OCI-LY7 (cell line): ENCODE data around the gene ENTPD1. TPM values are rescaled to one million over a fixed set of nuclear protein-coding genes. Genes with fewer than 3 reads are reported as not detected.
"Not testable (repeated sequence)": the region's sequence is repeated elsewhere in the genome, so short reads cannot be mapped to it uniquely, and the experiment has no call there.

Source experiments
- BruUV-seq: library from RNA; stranded (reverse); fragments of 400-500 nt; replicated peaks from 2 replicates; lab custom pipeline; 2021; lab: Mats Ljungman, UMichigan
- CTCF ChIA-PET: fragments of 300-600 bp; sonication (Branson Sonifier 250); formaldehyde crosslinking; loops from one replicate; lab custom pipeline; 2022; ENCODE audit warnings: antibody characterized with exemption; ENCODE audit not compliant: unreplicated experiment; lab: Charles Lee
- POLR2A ChIA-PET: fragments of 300-600 bp; sonication (Branson Sonifier 250); formaldehyde crosslinking; loops from one replicate; lab custom pipeline; 2022; ENCODE audit warnings: antibody characterized with exemption; lab: Charles Lee
- DNase-seq: peaks from one replicate; pipeline ENCODE4 v3.0.0-alpha.2; 2015; ENCODE audit warnings: low spot score
- H2AFZ ChIP-seq: fragments of 200-600 bp; sonication (generic), shearing (Covaris generic); 2 replicates; pipeline ENCODE4 v1.6.1; 2014; ENCODE audit warnings: mild to moderate bottlenecking, antibody characterized with exemption, low read length, moderate library complexity
- H3K27ac ChIP-seq: fragments of 200-600 bp; sonication (generic); 2 replicates; pipeline ENCODE4 v1.5.1; 2014; ENCODE audit warnings: mixed run types, low read depth, mild to moderate bottlenecking, moderate library complexity, low read length, inconsistent platforms; ENCODE audit not compliant: poor library complexity, severe bottlenecking
- H3K36me3 ChIP-seq: fragments of 200-600 bp; sonication (generic); 2 replicates; pipeline ENCODE4 v1.6.1; 2014; ENCODE audit warnings: mild to moderate bottlenecking, antibody characterized with exemption, low read length, moderate library complexity, mixed read lengths; ENCODE audit not compliant: insufficient read depth
- H3K4me1 ChIP-seq: fragments of 200-600 bp; sonication (generic); 2 replicates; pipeline ENCODE4 v1.5.1; 2014; ENCODE audit warnings: mild to moderate bottlenecking, low read length; ENCODE audit not compliant: insufficient read depth, poor library complexity, severe bottlenecking
- H3K4me2 ChIP-seq: fragments of 200-600 bp; sonication (generic); 2 replicates; pipeline ENCODE4 v1.6.1; 2014; ENCODE audit warnings: mild to moderate bottlenecking, low read length
- H3K4me3 ChIP-seq: fragments of 200-600 bp; sonication (generic); 2 replicates; pipeline ENCODE4 v1.5.1; 2014; ENCODE audit warnings: mild to moderate bottlenecking, low read depth, low read length; ENCODE audit not compliant: poor library complexity, severe bottlenecking
- H3K79me2 ChIP-seq: fragments of 200-600 bp; sonication (generic); 2 replicates; pipeline ENCODE4 v1.6.1; 2016; ENCODE audit warnings: low read depth, mild to moderate bottlenecking, low read length, moderate library complexity, mixed read lengths; ENCODE audit not compliant: insufficient read depth
- H3K9me2 ChIP-seq: fragments of 200-600 bp; sonication (generic); 2 replicates; pipeline ENCODE4 v1.6.1; 2016; ENCODE audit warnings: mild to moderate bottlenecking, low read length, mixed read lengths; ENCODE audit not compliant: insufficient read depth
- H3K9me3 ChIP-seq: fragments of 200-600 bp; sonication (generic); 2 replicates; pipeline ENCODE4 v1.6.1; 2014; ENCODE audit warnings: mild to moderate bottlenecking, mixed run types, low read length, mixed read lengths
- H4K20me1 ChIP-seq: fragments of 200-600 bp; sonication (generic); 2 replicates; pipeline ENCODE4 v1.6.1; 2014; ENCODE audit warnings: mild to moderate bottlenecking, antibody characterized with exemption, low read length, moderate library complexity, mixed read lengths; ENCODE audit not compliant: insufficient read depth
- CTCF ChIP-seq: fragments of 200-600 bp; sonication (generic); conservative IDR thresholded peaks from 2 replicates; pipeline ENCODE4 v1.5.1; 2014; ENCODE audit warnings: mild to moderate bottlenecking, antibody characterized with exemption, low read length, moderate library complexity, mixed read lengths
- EZH2phosphoT487 ChIP-seq: fragments of 200-600 bp; sonication (generic); IDR thresholded peaks from 2 replicates; pipeline ENCODE4 v1.6.1; 2018; ENCODE audit warnings: low read depth, borderline replicate concordance, mild to moderate bottlenecking, mixed run types, antibody characterized with exemption, low read length, moderate library complexity, mixed read lengths
- intact Hi-C: fragments of 100-400 bp; cut with micrococcal nuclease; formaldehyde crosslinking; loops from one replicate; pipeline ENCODE4 v1.10.0; 2022; ENCODE audit not compliant: unreplicated experiment
- total RNA-seq, 2 experiments: library from RNA; depleted of rRNA in 1 of 2; stranded (reverse); fragments of >200 nt in 1 of 2; shearing (Covaris generic) in 1 of 2; gene quantifications; 2 replicates each; pipeline ENCODE4 v1.2.3, GENCODE V29; 2014 to 2022

The ENTPD1 gene
- total RNA-seq, 2 experiments from 2014 or later = 5.1 to 6.7 TPM

DNA sequence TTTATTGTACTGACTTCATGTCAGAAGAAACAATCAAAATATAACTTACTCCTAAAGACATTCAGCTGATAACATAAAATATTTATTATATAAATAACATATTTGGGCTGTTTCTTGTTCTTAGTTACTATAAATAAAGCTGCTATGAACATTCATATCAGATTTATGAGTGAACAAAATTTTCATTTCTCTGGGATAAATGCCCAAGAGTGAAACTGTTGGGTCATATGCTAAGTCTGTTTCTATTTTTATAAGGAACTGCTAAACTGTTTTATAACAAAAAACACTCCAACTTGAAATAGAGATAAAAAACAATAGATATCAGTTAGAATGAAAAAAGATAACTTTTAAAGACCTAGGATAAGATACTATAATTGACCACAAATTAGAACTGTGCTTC is 125.4 kb downstream of the ENTPD1 start:
- Histone ChIP-seq H4K20me1 (no peaks in the 10 kb centered on the region), H3K9me3 (no peaks in the 10 kb centered on the region; the same call in 1 of the 2 replicates), H3K4me2 (no peak overlapping the region), H2AFZ (no peak overlapping the region), H3K79me2 (no peaks in the 10 kb centered on the region), H3K4me3 (no peak overlapping the region), H3K36me3 (no peaks in the 10 kb centered on the region), H3K4me1 (no peaks in the 10 kb centered on the region), H3K27ac (no peak overlapping the region), H3K9me2 (no peaks in the 10 kb centered on the region)
- intact Hi-C loops = no loop called here
- POLR2A ChIA-PET = interaction anchor here (1.0 kb wide), 1 partner anchor 69 kb away, joined by 3 read pairs; no protein-coding TSS in a partner anchor
- DNase-seq = no peak
- CTCF ChIA-PET = no interaction called here
- no TSS peak for BruUV-seq
- no peak for TF ChIP-seq EZH2phosphoT487
- no peak for TF ChIP-seq CTCF

DNA sequence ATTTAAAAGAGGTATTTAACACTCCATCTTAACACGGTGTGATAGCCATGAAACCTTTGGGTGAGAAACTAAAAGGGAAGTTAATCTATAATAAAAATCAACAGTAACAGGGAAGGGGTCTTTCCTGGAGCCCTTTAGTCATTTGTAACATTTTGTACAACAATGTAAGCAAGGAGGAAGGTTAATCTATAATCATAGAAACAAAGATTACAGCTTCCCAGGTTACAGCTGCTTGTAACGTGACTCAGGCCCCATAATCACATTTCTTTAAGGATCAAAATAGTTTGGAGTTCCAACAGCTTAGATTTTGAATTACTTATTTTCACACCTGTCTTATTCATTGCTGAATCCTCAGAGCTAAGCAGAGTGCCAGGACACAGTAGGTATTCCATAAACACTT is 133.9 kb downstream of the ENTPD1 start:
- TF ChIP-seq CTCF (no peak), EZH2phosphoT487 (no peak)
- no peaks in the 10 kb centered on the region for H3K36me3 ChIP-seq
- no peaks in the 10 kb centered on the region for H3K79me2 ChIP-seq
- DNase-seq = no peak
- CTCF ChIA-PET = no interaction called here
- H3K4me1 ChIP-seq = no peaks in the 10 kb centered on the region
- no TSS peak for BruUV-seq
- no peak overlapping the region for H3K4me3 ChIP-seq
- H3K9me3 ChIP-seq = no peaks in the 10 kb centered on the region
- no peak overlapping the region for H2AFZ ChIP-seq
- H4K20me1 ChIP-seq = no peaks in the 10 kb centered on the region
- no peak overlapping the region for H3K27ac ChIP-seq
- intact Hi-C loops = no loop called here
- POLR2A ChIA-PET = interaction anchor here (1.5 kb wide), 1 partner anchor 9 kb away, joined by 3 read pairs; no protein-coding TSS in a partner anchor
- H3K4me2 ChIP-seq = no peak overlapping the region
- no peaks in the 10 kb centered on the region for H3K9me2 ChIP-seq

DNA sequence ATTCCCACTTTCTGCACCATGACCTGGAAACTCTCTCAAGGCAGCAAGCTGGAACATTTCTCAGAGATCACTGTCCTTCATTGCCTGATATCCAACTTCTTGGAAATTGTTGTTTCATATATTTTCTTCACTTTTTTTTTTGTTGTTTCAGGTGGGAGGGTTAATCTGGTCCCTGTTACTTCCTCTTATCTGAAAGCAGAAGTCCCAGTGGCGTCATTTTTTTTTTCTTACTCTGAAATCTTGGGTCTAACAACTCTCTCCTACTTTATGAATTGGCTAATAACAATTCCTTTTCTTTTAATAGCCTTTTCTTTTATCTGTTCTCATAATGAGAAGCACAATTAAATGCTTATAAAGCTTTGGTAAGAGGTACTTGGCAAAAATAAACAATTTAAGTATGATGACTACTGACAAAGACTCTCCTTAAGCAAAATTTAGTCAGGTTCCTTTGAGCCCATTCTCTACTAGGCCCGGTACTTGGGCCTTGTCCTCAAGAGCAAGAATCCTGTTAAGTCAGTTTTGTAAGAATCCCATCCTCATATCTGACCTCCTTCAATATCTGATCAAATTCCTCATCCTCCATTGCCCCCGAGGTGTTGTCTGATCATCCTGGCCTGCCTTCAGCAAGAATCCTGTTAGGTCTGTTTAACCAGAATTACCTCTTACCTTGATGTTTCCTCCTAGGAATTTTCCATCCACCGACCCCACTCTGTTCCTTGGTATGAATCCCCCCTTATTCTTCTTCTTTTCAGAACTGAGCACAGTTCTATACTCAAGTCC is 140.3 kb downstream of the ENTPD1 start:
- H2AFZ ChIP-seq = no peak overlapping the region
- intact Hi-C loops = no loop called here
- BruUV-seq = no TSS peak
- POLR2A ChIA-PET = interaction anchor here (0.7 to 1.2 kb wide), 3 partner anchors 10 to 111 kb away, joined by 3 to 5 read pairs (median 3); no protein-coding TSS in a partner anchor
- no peaks in the 10 kb centered on the region for H3K4me1 ChIP-seq
- H3K79me2 ChIP-seq = no peaks in the 10 kb centered on the region
- CTCF ChIA-PET = no interaction called here
- no peaks in the 10 kb centered on the region for H3K9me2 ChIP-seq
- H4K20me1 ChIP-seq = no peaks in the 10 kb centered on the region
- no peak overlapping the region for H3K4me2 ChIP-seq
- H3K27ac ChIP-seq = no peak overlapping the region
- no peaks in the 10 kb centered on the region for H3K9me3 ChIP-seq
- no peak for DNase-seq
- H3K4me3 ChIP-seq = no peak overlapping the region
- no peaks in the 10 kb centered on the region for H3K36me3 ChIP-seq
- TF ChIP-seq CTCF (no peak), EZH2phosphoT487 (no peak)

DNA sequence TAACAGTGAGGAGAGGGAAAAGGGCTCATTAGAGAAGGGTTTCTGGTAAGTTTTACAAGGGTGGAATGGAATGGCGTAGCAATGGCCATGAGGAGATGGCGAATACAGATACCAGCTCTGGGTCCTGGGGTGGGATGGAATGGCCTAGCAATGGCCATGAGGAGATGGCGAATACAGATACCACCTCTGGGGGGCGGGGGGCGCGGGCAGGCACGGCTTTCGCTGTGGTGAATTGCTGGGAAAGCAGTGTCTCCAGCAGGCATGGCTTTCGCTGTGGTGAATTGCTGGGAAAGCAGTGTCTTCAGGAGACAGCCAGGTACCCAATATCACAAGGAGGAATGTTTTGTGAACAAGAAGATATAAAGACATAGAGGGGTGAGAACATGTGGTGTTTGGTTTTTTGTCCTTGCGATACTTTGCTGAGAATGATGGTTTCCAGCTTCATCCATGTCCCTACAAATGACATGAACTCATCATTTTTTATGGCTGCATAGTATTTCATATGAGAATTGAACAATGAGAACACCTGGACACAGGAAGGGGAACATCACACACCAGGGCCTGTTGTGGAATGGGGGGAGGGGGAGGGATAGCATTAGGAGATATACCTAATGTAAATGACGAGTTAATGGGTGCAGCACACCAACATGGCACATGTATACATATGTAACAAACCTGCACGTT is 150.1 kb downstream of the ENTPD1 start:
- DNase-seq, H3K4me3 ChIP-seq, H3K4me2 ChIP-seq, intact Hi-C loops, H3K27ac ChIP-seq, H4K20me1 ChIP-seq, H3K9me2 ChIP-seq, H3K79me2 ChIP-seq, H3K36me3 ChIP-seq, BruUV-seq, H2AFZ ChIP-seq, H3K9me3 ChIP-seq, CTCF ChIA-PET: not testable (repeated sequence)
- peaks cover 22% of the 10 kb centered on the region for H3K4me1 ChIP-seq
- POLR2A ChIA-PET = interaction anchor here (0.6 kb wide), 1 partner anchor 305 kb away, joined by 3 read pairs; no protein-coding TSS in a partner anchor
